Panc1 (cell line): Measurements from ENCODE around the gene HMMR. TPM values are rescaled to one million over a fixed set of nuclear protein-coding genes. Genes with fewer than 3 reads are reported as not detected.

Experiments used
- ATAC-seq: fragments of 200-7000 bp; cut with Tn5 transposase; 2 replicates; pipeline ENCODE4 v1.9.1; 2020; ENCODE audit warnings: mild to moderate bottlenecking, moderate library complexity
- BruUV-seq: library from RNA; stranded (reverse); fragments of 400-500 nt; replicated peaks from 2 replicates; lab custom pipeline; 2021; lab: Mats Ljungman, UMichigan
- CTCF ChIA-PET: fragments of 300-600 bp; sonication (Branson Sonifier 250); formaldehyde crosslinking; loops from one replicate; lab custom pipeline; 2022; ENCODE audit warnings: antibody characterized with exemption; lab: Charles Lee
- POLR2A ChIA-PET: fragments of 300-600 bp; sonication (Branson Sonifier 250); formaldehyde crosslinking; loops from one replicate; lab custom pipeline; 2022; ENCODE audit warnings: antibody characterized with exemption; lab: Charles Lee
- DNase-seq: peaks from one replicate; pipeline ENCODE4 v3.0.0-alpha.2; 2010; ENCODE audit warnings: low read depth, low spot score
- H3K27ac ChIP-seq: 2 replicates; pipeline ENCODE4 v1.5.1; 2011; ENCODE audit warnings: mild to moderate bottlenecking, low read length, inconsistent platforms
- H3K27me3 ChIP-seq: fragments of 200-500 bp; sonication (Bioruptor generic); 2 replicates; pipeline ENCODE4 v1.6.0; 2014; ENCODE audit warnings: low read length, inconsistent platforms; ENCODE audit not compliant: control insufficient read depth, insufficient read depth
- H3K36me3 ChIP-seq: fragments of 200-500 bp; sonication (Bioruptor generic); 2 replicates; pipeline ENCODE4 v1.5.1; 2014; ENCODE audit warnings: inconsistent platforms, mild to moderate bottlenecking, low read length, moderate library complexity; ENCODE audit not compliant: control insufficient read depth, insufficient read depth
- H3K4me1 ChIP-seq: 2 replicates; pipeline ENCODE4 v1.5.1; 2011; ENCODE audit warnings: inconsistent platforms, mild to moderate bottlenecking, low read length, moderate library complexity; ENCODE audit not compliant: control insufficient read depth, insufficient read depth
- H3K4me3 ChIP-seq, 2 experiments: 2 replicates each; pipeline ENCODE4 v1.5.1; 2011 to 2012; ENCODE audit warnings: low read depth in 2 of 2, low read length in 2 of 2, mild to moderate bottlenecking in 2 of 2, inconsistent platforms in 1 of 2, moderate library complexity in 1 of 2
- H3K9me3 ChIP-seq: fragments of 200-500 bp; sonication (Bioruptor generic); 2 replicates; pipeline ENCODE4 v1.5.1; 2014; ENCODE audit warnings: low read depth, mild to moderate bottlenecking, inconsistent platforms, low read length, moderate library complexity; ENCODE audit not compliant: control insufficient read depth, insufficient read depth
- CTCF ChIP-seq: fragments of 450-650 bp; IDR thresholded peaks from 2 replicates; pipeline ENCODE4 v1.5.1; 2017; ENCODE audit warnings: mild to moderate bottlenecking
- POLR2AphosphoS5 ChIP-seq: IDR thresholded peaks from 2 replicates; pipeline ENCODE4 v1.6.1; 2012; ENCODE audit warnings: mild to moderate bottlenecking, low read depth, low read length, moderate library complexity
- REST ChIP-seq, 2 experiments: IDR thresholded peaks; 2 replicates each; pipeline ENCODE4 v1.6.1; 2011 to 2012; ENCODE audit warnings: low read depth in 2 of 2, control low read depth in 1 of 2, low read length in 1 of 2, mild to moderate bottlenecking in 1 of 2, moderate library complexity in 1 of 2; ENCODE audit not compliant: insufficient read depth in 1 of 2
- SIN3A ChIP-seq: IDR thresholded peaks from 2 replicates; pipeline ENCODE4 v1.6.1; 2012; ENCODE audit warnings: low read depth, mild to moderate bottlenecking, low read length, moderate library complexity, borderline replicate concordance; ENCODE audit not compliant: insufficient read depth
- TCF7L2 ChIP-seq: IDR thresholded peaks from 2 replicates; pipeline ENCODE4 v1.6.1; 2011; ENCODE audit warnings: mild to moderate bottlenecking, low read depth, low read length, inconsistent platforms
- in situ Hi-C: cut with HindIII; loops from 2 replicates; pipeline ENCODE4 v1.10.0; 2016; ENCODE audit warnings: low sequenced_read_pairs, low pct_unique_long_range_greater_than_20kb
- intact Hi-C: fragments of 100-400 bp; cut with micrococcal nuclease; formaldehyde crosslinking; loops from one replicate; pipeline ENCODE4 v1.10.0; 2022; ENCODE audit not compliant: unreplicated experiment
- total RNA-seq: library from RNA; stranded (reverse); gene quantifications from one replicate; pipeline ENCODE4 v1.2.1, GENCODE V29; 2021; ENCODE audit not compliant: unreplicated experiment

Gene HMMR
- total RNA-seq, 1 experiment from 2014 or later: 42.5 TPM

- peak overlapping the region; percentile 81 to 97 for H3K4me3 ChIP-seq
Observed at GRCh38 chr5:163439092-163439425, 21.4 kb upstream of the HMMR start.

GRCh38 chr5:163440954-163441353, 19.5 kb upstream of the HMMR start:
- Histone ChIP-seq H3K4me3 (no peak overlapping the region), H3K9me3 (no peaks in the 10 kb centered on the region), H3K27ac (no peak overlapping the region), H3K27me3 (no peaks in the 10 kb centered on the region), H3K36me3 (peaks cover 56% of the 10 kb centered on the region), H3K4me1 (peaks cover 20% of the 10 kb centered on the region)
- ChIA-PET CTCF (no interaction called here), POLR2A (interaction anchor here (1.4 kb wide), 1 partner anchor 20 kb away, joined by 4 read pairs; the partner anchor contains the start of gene HMMR)
- in situ Hi-C loops: no loop called here
- TF ChIP-seq SIN3A (no peak), TCF7L2 (no peak), CTCF (no peak), REST (IDR thresholded peaks at IDR 0.05; ENCODE audit: insufficient read depth in 1 of 2, low read depth in 2 of 2, low read length in 1 of 2) (no peak), POLR2AphosphoS5 (no peak)
- DNase-seq (no peak), ATAC-seq (no peak)
- BruUV-seq: no TSS peak
- intact Hi-C loops: no loop called here

More at GRCh38 chr5:163439092-163439425, 21.4 kb upstream of the HMMR start:
- intact Hi-C loops (no loop called here), in situ Hi-C loops (no loop called here)
- H3K36me3 ChIP-seq: peaks cover 41% of the 10 kb centered on the region
- BruUV-seq: no TSS peak
- no peaks in the 10 kb centered on the region for H3K27me3 ChIP-seq
- POLR2A ChIA-PET: interaction anchor here (0.7 kb wide), 1 partner anchor 22 kb away, joined by 8 read pairs; no protein-coding TSS in a partner anchor
- H3K4me1 ChIP-seq: peaks cover 26% of the 10 kb centered on the region
- peak overlapping the region; percentile 93 for H3K27ac ChIP-seq
- CTCF ChIA-PET: no interaction called here
- ATAC-seq (no peak), DNase-seq (no peak)
- no peaks in the 10 kb centered on the region for H3K9me3 ChIP-seq
- TF ChIP-seq TCF7L2 (no peak), CTCF (no peak), REST (IDR thresholded peaks at IDR 0.05; ENCODE audit: insufficient read depth in 1 of 2, low read depth in 2 of 2, low read length in 1 of 2) (no peak), SIN3A (no peak), POLR2AphosphoS5 (no peak)
